ENCODE measurements around the gene BPIFB2.
"Not testable (repeated sequence)": the region's sequence is repeated elsewhere in the genome, so short reads cannot be mapped to it uniquely, and the experiment has no call there.

The BPIFB2 gene

DNA sequence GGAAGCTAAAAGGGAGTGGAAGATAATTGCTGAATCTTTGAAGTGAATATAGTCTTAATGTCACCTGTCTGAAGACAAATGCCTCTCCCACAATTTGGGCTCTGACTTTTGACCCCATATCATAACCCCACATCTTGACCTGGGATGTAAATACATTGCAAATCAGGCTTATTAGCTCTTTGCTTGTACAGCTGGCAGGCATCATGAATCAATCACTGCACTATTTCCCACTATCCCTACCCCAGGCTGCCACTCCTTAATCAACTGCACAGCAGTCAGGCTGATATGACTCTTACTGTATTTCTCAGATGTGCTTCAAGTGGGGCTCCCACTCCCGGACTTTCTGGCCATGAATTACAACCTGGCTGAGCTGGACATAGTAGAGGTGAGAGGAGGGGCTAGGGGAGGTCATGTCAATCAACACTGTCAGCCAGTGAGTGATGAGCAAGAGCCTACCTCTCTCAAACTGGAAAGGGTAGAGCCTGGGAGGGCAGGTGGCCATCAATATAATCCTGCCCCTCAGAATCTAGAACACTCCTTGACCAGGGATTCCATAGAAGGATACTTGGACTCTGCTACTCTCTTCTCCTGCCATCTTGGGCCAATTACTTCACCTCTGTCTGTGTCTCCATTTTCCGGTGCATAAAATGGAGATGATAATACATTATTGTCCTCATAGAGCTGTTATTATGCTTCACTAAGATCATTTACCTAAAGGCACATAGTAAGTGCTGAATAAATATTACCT, 35.7 kb downstream of the BPIFB2 start:
- no peak for DNase-seq

DNA sequence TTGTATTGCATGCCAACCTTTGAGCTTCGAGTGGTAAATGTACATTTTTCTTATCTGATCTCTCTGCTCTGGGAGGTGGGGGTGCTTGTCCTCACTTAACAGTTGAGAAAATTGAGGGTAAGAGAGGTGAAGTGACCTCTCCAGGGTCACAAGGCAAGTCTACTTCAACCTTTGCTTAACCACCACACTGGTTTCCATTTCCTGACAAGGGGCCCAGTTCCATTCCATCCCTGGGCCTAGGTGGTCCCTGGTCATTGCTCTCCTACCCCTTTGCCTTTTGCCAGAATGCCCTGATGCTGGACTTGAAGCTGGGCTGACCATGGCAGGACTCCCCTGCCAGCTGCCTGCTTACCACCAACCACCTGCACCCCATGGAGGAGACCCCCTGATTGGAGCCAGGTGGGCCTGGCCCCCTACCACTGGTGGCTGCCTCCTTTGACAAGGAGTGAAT, 36.3 kb downstream of the BPIFB2 start:
- no peak for DNase-seq

DNA sequence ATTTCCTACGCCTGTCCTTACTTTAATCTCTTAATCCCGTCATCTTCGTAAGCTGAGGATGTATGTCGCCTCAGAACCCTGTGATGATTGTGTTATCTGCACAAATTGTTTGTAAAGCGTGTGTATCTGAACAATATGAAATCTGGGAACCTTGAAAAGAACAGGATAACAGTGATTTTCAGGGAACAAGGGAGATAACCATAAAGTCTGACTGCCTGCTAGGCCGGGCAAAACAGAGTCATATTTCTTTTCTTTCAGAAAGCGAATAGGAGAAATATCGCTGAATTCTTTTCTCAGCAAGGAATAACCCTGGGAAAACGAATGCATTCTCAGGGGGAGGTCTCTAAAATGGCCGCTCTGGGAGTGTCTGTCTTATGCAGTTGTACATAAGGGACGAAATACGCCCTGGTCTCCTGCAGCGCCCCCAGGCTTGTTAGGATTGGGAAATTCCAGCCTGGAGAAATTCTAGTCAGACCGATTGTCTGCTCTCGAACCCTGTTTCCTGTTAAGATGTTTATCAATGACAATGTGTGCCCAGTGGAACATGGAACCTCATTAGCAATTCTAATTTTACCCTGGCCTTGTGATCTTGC, 37.7 kb downstream of the BPIFB2 start:
- DNase-seq: not testable (repeated sequence)

DNA sequence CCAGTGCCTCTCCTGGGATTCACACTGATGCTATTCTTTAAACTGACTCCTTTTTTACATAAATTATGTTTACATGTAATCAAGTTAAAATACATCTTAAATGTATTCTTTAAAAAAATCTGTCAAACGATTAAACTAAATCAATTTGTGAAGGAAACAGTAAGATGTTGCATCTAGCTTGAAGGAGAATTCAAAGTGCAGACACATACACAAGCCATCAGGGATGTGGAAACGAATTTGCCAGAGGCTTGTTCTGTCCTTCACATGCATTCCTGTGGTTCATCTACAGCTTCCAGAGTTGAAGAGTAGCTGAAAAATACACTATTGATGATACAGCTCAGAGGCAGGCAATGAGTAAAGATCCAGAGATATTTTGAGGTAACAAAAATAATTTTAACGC, 38.9 kb downstream of the BPIFB2 start:
- DNase-seq: no peak

DNA sequence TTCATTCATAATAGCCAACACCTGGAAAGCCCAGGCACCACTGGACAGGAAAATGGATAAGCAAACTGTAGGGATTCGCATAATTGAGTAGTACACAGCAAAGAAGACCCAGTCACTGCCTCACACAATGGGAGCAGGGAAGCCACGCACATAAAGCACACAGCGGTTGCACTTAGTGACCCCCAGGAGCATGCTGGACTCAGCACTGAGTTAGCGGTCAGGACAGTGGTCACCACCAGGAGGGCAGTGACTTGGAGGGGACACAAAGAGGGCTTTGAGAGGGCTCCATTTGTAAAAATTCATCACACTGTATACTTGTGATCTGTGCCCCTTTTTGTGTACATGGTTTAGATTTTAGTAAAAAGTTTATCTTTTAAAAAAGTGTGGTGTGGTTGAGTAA, 43.8 kb downstream of the BPIFB2 start:
- DNase-seq: no peak

DNA sequence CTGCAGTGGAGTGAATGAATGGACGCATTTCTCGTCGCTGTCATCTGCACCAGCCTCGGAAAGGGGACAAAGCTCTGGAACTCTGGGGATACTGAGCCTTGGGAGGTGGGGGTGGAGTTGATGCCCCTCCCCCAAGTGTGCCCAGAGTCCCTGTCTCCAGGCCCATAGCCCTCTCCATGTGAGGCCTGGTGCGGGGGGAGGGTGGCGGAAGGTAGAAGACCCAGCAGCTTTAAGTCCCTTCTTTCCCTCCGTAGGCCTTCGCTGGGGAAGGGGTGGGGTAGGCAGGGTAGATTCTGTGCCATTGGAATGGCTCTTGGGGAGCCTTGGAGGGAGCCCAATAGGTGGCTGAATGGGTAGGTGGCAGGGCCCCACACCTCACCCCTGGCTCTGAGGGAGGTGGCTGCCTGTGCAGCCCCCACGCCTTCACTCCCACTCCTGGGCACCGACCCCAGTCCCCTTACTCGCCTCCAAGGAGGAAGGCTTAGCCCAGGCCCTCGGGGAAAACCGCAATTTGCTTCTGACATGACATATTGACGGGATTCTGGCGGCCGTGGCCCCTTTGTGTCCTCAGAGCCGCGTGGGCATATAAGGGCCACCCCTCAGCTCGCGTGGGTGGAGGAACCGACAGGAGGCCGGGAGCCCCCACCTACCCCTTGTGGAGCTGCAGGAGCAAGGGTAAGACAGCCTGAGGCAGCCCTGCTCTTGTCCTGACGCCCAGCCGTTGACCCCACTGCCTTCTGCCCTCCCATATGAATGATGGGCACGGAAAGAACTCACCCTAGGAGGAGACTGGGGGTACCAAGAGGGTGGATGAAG, 46.0 kb downstream of the BPIFB2 start, which contains the start of gene BPIFB3:
Gene BPIFB3 (plus strand): TSS at position 613 of the 816 bp plus-strand sequence. CDS start 1,533 bp downstream, outside the sequence.
- DNase-seq: no peak

DNA sequence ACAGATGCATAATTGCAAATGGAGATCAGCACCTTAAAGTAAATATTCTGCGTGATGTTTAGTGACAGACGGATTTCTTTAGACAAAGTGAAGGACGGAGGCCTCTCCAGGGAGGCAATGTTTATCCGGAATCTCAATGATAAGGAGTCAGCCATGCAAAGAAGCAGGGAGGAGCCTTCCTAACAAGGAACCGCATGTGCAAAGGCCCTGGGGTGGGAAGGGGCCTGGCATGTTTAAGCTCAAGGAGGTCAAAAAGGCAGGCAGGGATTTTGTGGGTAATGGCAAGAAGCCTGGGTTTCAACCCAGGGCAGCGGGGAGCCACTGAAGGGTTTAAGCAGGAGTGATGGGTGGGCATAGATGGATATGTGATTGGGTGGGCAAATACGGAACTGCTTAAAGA, 46.9 kb downstream of the BPIFB2 start:
- no peak for DNase-seq

DNA sequence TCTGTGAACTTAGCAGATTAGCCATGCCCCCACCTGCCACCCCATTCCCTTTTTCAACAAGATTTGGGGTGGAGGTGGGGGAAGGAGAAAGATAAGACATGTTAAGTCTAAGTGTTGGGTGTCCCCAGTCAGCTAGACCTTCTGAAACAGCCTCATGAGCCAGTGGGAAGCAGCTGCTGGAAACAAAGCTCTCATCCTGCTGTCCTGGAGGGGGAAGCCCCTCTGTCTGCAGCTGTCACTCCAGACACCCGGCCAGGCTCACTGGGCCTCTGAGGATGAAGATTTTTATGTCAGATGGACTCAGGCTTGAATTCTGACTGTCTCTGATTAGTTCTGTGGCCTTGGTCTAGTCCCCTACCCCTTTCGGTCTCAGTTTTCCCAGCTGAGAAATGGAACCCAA, 47.3 kb downstream of the BPIFB2 start:
- no peak for DNase-seq

DNA sequence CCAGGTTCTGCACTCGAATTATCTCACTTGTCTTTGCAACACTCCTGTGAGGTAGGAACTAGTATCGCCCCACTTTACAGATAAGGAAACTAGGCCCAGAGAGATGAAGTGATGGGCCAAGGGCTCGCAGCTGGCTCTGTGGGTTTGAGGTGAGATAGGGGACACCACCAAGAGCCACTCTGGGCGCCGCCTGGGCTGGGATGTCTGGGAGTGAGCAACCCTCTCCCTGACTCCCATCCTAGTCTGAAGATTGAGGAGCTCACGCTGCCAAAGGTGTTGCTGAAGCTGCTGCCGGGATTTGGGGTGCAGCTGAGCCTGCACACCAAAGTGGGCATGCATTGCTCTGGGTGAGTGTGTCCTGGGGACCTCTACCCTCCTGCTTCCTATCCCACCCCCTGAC, 51.6 kb downstream of the BPIFB2 start:
- DNase-seq: no peak

DNA sequence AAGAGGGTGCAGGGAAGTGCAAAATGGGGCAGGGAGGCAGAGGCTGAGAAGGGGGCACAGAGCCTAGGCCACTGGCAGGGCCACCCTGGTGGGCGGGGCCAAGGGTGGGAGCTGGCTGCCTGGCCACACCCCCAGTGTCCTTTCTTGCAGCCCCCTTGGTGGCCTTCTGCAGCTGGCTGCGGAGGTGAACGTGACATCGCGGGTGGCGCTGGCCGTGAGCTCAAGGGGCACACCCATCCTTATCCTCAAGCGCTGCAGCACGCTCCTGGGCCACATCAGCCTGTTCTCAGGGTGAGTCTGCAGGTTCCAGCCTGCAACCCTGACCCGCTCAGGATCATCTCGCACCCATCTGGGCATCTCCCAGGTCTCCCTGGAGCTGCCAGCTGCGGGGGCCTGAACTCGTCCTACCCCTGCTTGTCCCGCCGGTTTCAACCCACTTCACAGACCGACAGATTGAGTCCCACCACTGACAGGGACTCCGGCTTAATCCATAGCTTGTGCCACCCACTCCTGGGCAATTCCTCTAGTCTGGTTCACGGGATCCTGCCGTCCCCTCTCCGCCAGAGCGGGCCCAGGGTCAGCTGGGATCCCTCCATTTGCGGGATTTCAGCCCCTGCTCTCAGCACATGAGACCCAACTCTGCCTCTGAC, 52.4 kb downstream of the BPIFB2 start:
- no peak for DNase-seq

DNA sequence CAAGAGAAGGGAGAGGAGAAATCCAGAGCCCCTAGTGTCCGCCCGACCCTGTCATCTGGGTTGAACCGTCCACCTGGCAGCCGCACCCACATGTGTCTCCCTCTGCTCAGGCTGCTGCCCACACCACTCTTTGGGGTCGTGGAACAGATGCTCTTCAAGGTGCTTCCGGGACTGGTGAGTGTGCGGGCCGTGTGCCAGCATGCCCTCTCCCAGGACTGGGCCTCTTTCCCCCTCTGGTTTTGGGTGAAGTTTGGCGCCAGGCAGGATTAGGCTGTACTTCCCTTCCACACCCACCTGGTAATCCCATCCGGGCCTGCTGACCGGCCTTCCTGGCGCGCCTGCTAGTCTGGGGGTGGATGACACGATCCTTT, 54.1 kb downstream of the BPIFB2 start:
- no peak for DNase-seq

DNA sequence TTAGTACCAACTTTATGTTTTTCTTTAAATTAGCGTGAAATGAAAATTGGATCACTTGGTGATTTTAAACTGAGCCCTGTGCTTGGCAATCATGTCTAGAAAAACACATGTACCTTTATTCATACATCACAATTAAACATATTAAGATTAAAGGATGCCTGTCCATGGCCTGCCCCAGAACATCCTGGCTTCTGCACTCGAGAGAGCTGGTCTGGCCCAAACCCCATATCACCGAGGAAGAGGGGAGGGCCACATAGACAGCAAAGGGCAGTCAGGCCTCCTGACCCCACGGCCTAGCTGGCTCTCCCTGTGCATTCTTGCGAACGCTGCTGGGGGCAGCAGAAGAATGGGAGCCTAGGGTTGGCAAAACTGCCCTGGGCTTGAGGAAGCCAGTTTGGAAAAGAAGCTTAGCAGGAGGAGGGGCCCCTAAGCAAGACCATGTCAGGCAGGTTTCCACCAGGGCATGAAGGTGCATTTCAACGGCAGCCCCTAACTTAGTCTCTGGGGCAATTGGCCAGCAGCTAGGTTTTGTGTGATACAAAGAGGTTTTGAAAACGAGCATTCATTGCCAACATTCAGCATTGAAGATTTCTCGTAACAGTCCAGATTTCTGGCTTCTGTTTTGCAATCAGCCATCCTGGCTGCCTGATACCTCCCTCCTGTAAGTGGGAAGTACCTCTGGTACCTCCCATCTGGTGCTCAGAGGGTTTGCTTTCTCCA, 54.8 kb downstream of the BPIFB2 start:
- DNase-seq: no peak

DNA sequence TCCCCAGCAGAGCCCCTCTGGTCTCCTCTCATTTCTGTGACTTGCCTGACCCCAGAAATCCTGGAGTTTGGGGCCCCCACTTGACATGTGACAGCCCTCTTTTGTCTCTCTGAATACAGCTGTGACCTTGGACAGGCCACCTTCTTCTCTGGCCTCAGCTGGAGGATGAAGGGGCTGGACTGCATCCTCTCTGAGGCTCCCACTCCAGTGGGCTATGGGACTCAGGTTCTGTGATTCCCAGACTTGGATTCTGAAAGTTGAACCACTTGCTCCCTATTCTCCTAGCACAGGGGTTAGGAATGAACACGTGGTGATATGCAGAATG, 55.3 kb downstream of the BPIFB2 start:
- no peak for DNase-seq

DNA sequence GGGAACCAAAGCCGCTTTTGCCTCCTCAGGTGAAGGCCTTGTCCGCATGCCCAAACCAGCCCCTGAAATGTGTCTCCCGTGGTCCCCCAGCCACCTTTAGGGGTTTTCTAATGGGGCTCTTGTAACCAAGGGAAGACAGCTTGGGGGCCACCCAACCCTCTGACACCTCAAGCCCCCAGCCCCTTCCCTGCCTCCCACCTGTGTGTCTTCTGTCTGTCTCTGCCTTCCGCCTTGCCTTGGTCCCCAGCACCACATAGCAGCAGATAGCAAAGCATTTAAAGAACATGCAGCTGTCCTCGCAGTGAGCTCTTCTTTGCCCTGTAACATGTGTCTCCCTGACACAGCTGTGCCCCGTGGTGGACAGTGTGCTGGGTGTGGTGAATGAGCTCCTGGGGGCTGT, 55.8 kb downstream of the BPIFB2 start:
- no peak for DNase-seq

DNA sequence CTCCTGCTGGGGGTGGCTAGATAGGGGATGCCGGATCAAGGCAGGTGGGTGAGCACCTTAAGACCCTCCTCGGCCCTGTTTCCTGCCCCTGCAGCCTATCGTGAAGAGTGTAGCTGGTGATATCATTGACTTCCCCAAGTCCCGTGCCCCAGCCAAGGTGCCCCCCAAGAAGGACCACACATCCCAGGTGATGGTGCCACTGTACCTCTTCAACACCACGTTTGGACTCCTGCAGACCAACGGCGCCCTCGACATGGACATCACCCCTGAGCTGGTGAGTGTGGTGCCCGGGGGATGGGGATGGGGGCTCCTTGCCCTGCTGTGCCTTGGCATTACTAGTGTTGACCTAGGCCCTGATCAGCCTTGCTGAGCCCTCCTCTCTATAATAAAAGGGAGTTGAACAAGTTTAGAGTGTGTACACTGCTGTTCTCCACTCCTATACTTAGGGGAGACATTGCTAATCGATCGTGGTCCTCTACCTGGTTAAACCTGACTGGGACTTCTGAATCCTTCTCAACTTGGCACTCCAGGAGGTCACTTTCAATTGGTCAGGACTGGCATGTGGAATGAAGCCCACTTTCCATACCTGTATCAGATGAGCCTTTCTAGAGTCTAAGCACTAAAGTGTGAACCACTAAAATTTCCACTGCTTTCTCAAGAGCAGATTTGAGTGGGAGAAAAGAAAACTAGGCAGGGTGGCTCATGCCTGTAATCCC, 57.2 kb downstream of the BPIFB2 start:
- no peak for DNase-seq

DNA sequence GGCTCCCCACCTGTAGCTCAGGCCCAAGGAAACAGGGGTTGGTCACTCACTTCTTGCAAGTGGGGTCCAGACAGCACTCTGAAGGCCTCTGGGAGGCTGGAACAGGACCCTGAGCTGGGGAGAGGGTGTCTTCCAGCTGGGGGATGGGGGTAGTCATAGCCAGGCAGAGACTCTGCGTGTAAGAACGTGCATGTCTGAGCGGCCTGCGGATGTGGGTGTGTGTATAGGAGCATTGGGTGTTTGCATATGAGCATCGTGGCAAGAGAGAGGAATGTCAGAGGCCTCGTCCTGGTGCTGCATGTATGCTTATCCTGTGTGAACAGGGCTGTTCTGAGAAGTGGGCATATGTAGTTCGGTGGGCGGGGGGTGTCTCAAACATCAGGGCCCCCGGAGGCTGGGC, 58.3 kb downstream of the BPIFB2 start:
- no peak for DNase-seq

DNA sequence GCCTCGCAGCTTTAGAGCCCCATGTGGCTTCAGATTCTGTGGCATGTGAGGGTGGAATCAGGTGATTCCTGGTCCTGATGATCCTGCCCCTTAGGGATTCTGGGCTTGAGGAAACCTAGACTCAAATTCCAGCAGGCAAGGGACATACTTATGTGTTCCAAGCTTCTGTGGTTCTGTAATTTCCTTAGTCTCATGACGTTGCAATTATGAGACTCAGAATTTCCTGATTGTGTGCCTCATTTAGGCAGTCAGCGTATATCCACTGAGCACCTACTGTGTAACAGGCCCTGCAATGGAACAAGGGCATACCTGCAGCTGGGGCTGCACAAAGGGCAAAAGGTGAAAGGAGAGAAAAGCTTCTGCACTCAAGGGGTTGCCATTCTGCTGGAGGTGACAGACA, 60.3 kb downstream of the BPIFB2 start:
- DNase-seq: no peak

DNA sequence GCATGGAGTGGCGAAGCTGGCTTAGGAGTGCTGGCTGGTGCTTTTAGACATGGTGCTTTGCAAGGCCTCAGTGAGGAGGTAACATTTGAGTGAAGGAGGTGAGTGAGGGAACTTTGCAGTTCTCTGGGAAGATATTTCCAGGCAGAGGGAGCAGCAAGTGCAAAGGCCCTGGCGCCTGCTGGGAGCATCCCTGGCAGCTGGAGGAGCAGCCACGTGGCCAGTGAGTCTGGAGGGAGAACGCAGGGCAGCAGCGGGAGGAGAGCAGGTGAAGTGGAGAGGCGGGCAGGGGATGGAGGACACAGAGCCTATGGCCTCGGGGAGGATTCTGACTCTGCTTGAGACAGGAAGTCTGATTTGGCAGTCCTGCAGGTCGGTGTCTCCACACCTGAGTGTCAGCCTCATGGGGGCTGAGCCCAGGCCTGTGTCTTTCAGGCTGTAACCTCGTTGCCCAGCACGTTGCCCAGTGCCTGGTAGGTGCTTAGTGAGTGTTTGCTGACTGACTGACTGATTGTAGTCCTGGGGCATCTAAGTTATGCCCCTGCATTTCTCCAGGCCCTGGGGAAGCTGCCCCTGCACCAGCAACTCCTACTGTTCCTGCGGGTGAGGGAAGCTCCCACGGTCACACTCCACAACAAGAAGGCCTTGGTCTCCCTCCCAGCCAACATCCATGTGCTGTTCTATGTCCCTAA, 60.9 kb downstream of the BPIFB2 start:
- no peak for DNase-seq

DNA sequence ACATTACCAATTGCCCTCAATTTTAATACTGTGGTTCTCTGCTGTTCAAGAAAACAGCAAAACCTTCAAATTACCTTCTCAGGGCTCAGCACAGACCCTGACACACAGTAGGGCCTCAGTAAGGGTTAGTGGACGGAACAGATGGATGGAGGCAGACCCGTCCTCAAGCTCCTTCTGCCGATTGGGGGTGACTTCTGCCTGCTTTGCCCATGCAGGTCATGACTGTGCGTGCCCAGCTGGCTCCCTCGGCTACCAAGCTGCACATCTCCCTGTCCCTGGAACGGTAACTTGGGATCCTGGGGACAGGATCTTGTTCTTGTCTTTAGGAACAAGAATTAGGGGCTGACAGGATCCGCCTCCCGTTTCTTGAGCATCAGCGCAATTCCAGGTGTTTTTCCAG, 62.2 kb downstream of the BPIFB2 start:
- DNase-seq: no peak

DNA sequence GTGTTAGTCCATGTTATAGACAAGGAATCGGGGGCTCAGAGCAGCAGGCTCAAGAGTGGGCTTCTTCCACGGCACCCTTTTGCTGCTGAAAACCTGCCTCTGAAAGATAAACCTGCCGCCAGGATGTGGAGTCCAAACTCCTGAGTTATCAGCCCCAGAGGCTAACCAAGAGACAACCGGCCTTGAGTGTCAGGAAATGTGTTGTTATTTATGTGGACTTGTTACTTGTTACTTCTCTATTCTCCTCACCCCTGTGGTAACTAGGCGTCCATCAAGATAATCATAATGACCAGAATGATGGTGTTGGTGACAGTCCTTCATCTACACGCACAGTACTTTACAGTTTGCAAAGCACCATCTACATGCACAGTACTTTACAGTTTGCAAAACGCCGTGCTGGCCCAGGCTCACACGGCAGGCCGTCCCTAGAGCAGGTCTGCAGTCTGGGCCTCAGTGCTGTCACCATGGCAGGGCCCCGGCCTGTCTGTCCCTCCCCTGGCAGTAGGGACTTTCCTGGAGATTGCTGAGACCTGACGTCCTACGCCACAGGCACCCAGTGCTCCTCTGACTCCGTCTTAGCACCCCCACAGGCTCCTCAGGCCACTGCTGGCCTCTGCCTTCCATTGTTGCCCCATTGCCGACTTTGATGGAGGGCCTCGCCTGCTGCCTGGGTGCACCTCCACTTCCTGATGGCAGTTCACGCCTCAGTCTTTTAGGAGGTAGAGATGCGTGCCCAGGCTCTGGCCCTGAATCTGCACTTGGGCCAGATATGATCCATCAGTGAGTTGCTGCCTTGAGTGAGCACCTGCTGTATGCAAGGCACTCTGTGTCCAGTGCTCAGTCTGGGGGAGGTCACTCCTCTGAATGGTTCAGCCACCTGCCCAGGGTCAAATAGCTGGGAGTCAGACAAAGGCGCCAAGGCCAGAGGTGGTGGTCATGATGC, 62.9 kb downstream of the BPIFB2 start:
- DNase-seq: no peak

Measured in right kidney (tissue), 1 donor.